ENCODE results near the gene FAM170A. TPM values are rescaled to one million over a fixed set of nuclear protein-coding genes. Genes with fewer than 3 reads are reported as not detected.

Gene FAM170A
- not detected for polyA plus RNA-seq

GRCh38 chr5:119629339-119629738 is at the start of gene FAM170A:
Gene FAM170A, plus strand, starts transcription at chr5:119629558. Its CDS starts 211 bp downstream, at chr5:119629769.
- no peak within 1 kb of the TSS for H3K27ac Mint-ChIP-seq

GRCh38 chr5:119582987-119583386 is 46.4 kb upstream of the FAM170A start:
- peaks cover 0 to 4% (median 0%) of the 10 kb centered on the region in 3 donors for H3K36me3 Mint-ChIP-seq
- H3K4me1 Mint-ChIP-seq, result no peaks in the 10 kb centered on the region
- peaks cover 0 to 2% (median 0%) of the 10 kb centered on the region in 3 donors for H3K27me3 Mint-ChIP-seq (ENCODE audit: low read depth in 3 of 3)
- H3K27ac Mint-ChIP-seq, result no peak overlapping the region
- H3K4me3 Mint-ChIP-seq, result no peak overlapping the region
- no peak for DNase-seq
- peaks cover 0 to 2% (median 0%) of the 10 kb centered on the region in 6 donors for H3K9me3 Mint-ChIP-seq

More at GRCh38 chr5:119629339-119629738, at the start of gene FAM170A:
- Mint-ChIP-seq H3K4me1 (no peaks in the 10 kb centered on the region), H3K27me3 (ENCODE audit: low read depth in 3 of 3) (peaks cover 0 to 5% (median 3%) of the 10 kb centered on the region in 3 donors), H3K4me3 (no peak within 1 kb of the TSS), H3K9me3 (peaks cover 0 to 5% (median 0%) of the 10 kb centered on the region in 6 donors), H3K36me3 (no peaks in the 10 kb centered on the region)
- no peak for DNase-seq

DNA sequence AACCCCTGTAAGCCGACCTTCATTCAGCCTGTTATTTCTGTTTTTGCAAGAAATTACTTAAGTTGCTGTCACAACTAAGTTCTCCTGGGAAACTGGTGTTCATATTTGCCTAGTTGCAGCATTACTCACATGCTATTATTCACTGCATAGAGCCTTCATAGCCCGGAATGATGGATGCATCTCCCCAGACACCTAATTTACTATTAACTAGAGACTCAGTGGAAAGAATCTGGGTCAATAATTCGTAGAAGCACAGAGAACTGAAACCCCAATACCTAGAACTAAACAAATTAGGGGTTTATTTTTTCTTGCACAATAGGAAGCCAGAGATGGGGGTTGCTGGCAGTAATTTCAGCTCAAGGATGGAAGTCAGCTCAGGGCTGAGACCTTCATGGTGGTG is 45.7 kb upstream of the FAM170A start:
- Mint-ChIP-seq H3K4me3 (no peak overlapping the region), H3K27me3 (ENCODE audit: low read depth in 3 of 3) (peaks cover 0 to 2% (median 0%) of the 10 kb centered on the region in 3 donors), H3K9me3 (peaks cover 0 to 3% (median 0%) of the 10 kb centered on the region in 6 donors), H3K36me3 (peaks cover 0 to 4% (median 0%) of the 10 kb centered on the region in 3 donors), H3K4me1 (no peaks in the 10 kb centered on the region), H3K27ac (no peak overlapping the region)
- no peak for DNase-seq

- H3K27me3 Mint-ChIP-seq (ENCODE audit: low read depth in 3 of 3), result peaks cover 0 to 4% (median 3%) of the 10 kb centered on the region in 3 donors
- H3K9me3 Mint-ChIP-seq, result peaks cover 4 to 11% (median 7%) of the 10 kb centered on the region in 6 donors
- no peaks in the 10 kb centered on the region for H3K36me3 Mint-ChIP-seq
- no peaks in the 10 kb centered on the region for H3K4me1 Mint-ChIP-seq
- no peak overlapping the region for H3K4me3 Mint-ChIP-seq
- DNase-seq, result no peak
- no peak overlapping the region for H3K27ac Mint-ChIP-seq
Measured at GRCh38 chr5:119596046-119596445, 33.3 kb upstream of the FAM170A start.

DNA sequence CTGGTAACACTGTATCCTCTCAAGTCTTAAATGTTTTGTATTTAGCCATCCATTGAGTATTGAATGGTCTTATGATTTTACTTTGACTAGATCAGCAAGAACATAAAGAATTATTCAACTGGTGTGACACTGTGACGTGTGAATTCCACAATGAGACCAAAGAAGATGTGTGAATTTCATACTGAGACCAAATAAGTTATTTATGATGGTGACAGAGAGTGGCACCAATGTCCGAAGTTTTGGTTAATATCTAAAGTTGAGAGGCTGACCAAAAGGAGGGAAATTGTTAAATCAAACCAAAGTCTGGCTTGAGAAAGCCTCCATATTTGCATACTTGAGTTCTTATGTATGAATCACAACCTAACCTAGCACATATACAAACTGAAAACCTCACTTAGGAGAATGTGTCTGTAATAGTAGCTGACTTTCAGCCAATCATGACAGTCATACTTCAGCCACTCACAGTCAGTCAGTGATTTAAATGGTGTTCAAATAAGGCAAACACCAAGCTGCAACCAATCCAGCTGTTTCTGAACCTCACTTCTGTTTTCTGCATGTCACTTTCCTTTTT is 31.5 kb upstream of the FAM170A start:
- H3K4me3 Mint-ChIP-seq, result no peak overlapping the region
- H3K9me3 Mint-ChIP-seq, result peaks cover 4 to 20% (median 10%) of the 10 kb centered on the region in 6 donors
- H3K4me1 Mint-ChIP-seq, result no peaks in the 10 kb centered on the region
- H3K27me3 Mint-ChIP-seq (ENCODE audit: low read depth in 3 of 3), result peaks cover 0 to 2% (median 1%) of the 10 kb centered on the region in 3 donors
- no peak for DNase-seq
- H3K36me3 Mint-ChIP-seq, result no peaks in the 10 kb centered on the region
- H3K27ac Mint-ChIP-seq, result no peak overlapping the region

- no peak overlapping the region for H3K4me3 Mint-ChIP-seq
- peaks cover 0 to 2% (median 2%) of the 10 kb centered on the region in 3 donors for H3K27me3 Mint-ChIP-seq (ENCODE audit: low read depth in 3 of 3)
- H3K36me3 Mint-ChIP-seq, result no peaks in the 10 kb centered on the region
- DNase-seq, result no peak
- H3K27ac Mint-ChIP-seq, result no peak overlapping the region
- peaks cover 0 to 4% (median 0%) of the 10 kb centered on the region in 6 donors for H3K9me3 Mint-ChIP-seq
- H3K4me1 Mint-ChIP-seq, result no peaks in the 10 kb centered on the region
Measured at GRCh38 chr5:119613937-119614336, 15.4 kb upstream of the FAM170A start.

DNA sequence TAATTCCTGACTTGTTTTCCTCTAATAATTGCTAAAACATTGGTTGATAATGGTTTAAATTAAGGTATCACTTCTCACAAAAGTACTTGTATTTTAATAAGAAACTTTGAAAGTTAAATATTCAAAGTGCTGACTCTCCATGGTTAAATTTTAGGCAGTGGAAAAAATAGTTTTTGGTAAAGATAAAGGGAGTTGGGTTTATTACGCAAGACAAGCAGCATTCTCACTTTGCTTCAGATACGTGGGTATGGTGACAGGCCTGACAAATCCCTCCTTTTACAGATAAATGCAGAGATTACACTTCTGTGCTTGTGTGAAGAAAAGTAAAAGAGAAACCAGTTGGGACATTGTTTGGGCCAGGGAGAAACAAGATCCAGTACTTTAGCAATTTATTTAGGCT is 14.5 kb upstream of the FAM170A start:
- peak overlapping the region in 1 of 6 donors; percentile 22 for H3K27ac Mint-ChIP-seq
- DNase-seq, result no peak
- H3K4me3 Mint-ChIP-seq, result no peak overlapping the region
- H3K4me1 Mint-ChIP-seq, result no peaks in the 10 kb centered on the region
- H3K36me3 Mint-ChIP-seq, result no peaks in the 10 kb centered on the region
- peaks cover 0 to 2% (median 2%) of the 10 kb centered on the region in 3 donors for H3K27me3 Mint-ChIP-seq (ENCODE audit: low read depth in 3 of 3)
- H3K9me3 Mint-ChIP-seq, result peaks cover 0 to 4% (median 0%) of the 10 kb centered on the region in 6 donors

DNA sequence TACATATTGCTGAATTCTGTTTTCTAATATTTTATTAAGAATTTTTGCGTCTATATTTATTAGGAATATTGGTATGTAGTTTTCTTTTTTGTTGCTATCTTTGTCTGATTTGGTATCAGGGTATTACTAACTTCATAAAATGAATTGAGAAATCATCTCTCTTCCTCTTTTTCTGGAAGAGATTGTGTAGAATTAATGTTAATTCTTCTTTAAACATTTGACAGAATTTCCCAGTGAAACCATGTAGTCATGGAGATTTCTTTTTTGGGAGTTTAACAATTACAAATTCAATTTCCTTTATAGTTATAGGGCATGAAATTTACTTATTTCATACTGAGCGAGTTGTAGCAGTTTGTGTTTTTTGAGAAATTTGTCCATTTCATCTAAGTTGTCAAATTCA is 3.3 kb upstream of the FAM170A start:
- DNase-seq, result no peak
- H3K4me3 Mint-ChIP-seq, result no peak overlapping the region
- H3K27ac Mint-ChIP-seq, result no peak overlapping the region
- H3K9me3 Mint-ChIP-seq, result peaks cover 0 to 5% (median 2%) of the 10 kb centered on the region in 6 donors
- no peaks in the 10 kb centered on the region for H3K4me1 Mint-ChIP-seq
- H3K36me3 Mint-ChIP-seq, result no peaks in the 10 kb centered on the region
- H3K27me3 Mint-ChIP-seq (ENCODE audit: low read depth in 3 of 3), result peaks cover 0 to 6% (median 3%) of the 10 kb centered on the region in 3 donors

DNA sequence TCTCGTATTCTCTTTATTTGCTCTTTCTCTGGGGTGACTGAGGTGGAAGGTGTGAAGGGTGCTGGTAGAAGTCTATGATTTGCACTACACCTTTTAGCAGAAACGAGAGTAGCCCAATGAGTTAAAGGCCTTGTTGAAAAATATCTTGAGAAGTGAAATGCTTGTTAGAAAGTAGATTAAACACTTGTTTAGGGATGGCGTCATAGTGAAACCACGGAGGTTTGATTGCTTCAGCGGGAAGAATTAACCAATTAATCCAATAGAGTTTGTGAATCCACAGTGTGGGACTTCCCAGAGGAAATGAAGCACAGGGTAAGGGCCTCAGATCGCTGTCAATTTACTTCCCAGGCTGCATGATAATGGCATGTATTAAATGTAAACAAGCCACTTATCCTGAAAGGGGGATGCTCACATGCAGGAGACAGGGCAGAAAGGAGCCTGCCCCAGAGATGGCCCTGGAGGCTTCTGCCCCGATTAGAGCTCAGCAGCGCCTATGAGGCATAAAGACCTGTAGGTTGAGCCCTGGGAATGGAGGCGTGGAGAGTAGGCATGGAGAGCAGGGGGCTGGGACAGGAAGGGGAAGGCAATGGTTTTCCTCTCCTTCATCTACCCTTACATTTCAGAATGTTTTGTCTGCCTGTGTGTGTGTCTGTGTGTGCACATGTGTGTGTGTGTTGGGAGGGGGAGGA is 1.5 kb downstream of the FAM170A start:
- Mint-ChIP-seq H3K27me3 (ENCODE audit: low read depth in 3 of 3) (peaks cover 2 to 6% (median 3%) of the 10 kb centered on the region in 3 donors), H3K27ac (no peak overlapping the region), H3K4me3 (no peak overlapping the region), H3K9me3 (peaks cover 0 to 5% (median 0%) of the 10 kb centered on the region in 6 donors), H3K36me3 (no peaks in the 10 kb centered on the region), H3K4me1 (no peaks in the 10 kb centered on the region)
- DNase-seq, result no peak

GRCh38 chr5:119631660-119632059 is 2.3 kb downstream of the FAM170A start:
- H3K4me3 Mint-ChIP-seq, result no peak overlapping the region
- no peak for DNase-seq
- H3K27ac Mint-ChIP-seq, result no peak overlapping the region
- peaks cover 0 to 5% (median 0%) of the 10 kb centered on the region in 6 donors for H3K9me3 Mint-ChIP-seq
- H3K4me1 Mint-ChIP-seq, result no peaks in the 10 kb centered on the region
- H3K27me3 Mint-ChIP-seq (ENCODE audit: low read depth in 3 of 3), result peaks cover 2 to 6% (median 3%) of the 10 kb centered on the region in 3 donors
- no peaks in the 10 kb centered on the region for H3K36me3 Mint-ChIP-seq

- Mint-ChIP-seq H3K27me3 (ENCODE audit: low read depth in 3 of 3) (peaks cover 1 to 5% (median 3%) of the 10 kb centered on the region in 3 donors), H3K4me1 (no peaks in the 10 kb centered on the region), H3K4me3 (no peak overlapping the region), H3K27ac (no peak overlapping the region), H3K36me3 (no peaks in the 10 kb centered on the region), H3K9me3 (peaks cover 0 to 7% (median 2%) of the 10 kb centered on the region in 6 donors)
- no peak for DNase-seq
Measured at GRCh38 chr5:119651486-119651885, 22.1 kb downstream of the FAM170A start.

DNA sequence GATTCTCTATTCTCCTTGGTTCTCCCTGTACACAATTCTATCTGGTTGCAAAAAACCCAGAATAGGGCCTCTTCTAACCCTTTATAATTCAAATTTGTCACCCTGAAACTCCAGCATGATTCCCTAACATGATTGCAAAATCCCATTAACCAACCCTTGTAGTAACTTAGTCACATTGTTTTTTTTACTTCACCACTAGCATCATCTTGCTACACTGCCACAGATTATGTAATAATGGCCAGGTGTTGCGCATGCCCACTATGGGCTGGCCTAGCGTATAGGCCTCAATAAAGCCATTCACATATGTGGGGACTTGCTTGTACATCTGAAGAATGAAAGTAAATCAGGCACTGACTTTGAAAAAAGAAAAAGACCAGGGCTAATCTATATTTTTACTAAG is 25.7 kb downstream of the FAM170A start:
- no peak overlapping the region for H3K4me3 Mint-ChIP-seq
- H3K4me1 Mint-ChIP-seq, result no peaks in the 10 kb centered on the region
- H3K36me3 Mint-ChIP-seq, result no peaks in the 10 kb centered on the region
- peaks cover 0 to 8% (median 2%) of the 10 kb centered on the region in 6 donors for H3K9me3 Mint-ChIP-seq
- H3K27me3 Mint-ChIP-seq (ENCODE audit: low read depth in 3 of 3), result peaks cover 1 to 2% (median 1%) of the 10 kb centered on the region in 3 donors
- H3K27ac Mint-ChIP-seq, result no peak overlapping the region
- DNase-seq, result no peak

- H3K4me3 Mint-ChIP-seq, result no peak overlapping the region
- H3K36me3 Mint-ChIP-seq, result no peaks in the 10 kb centered on the region
- DNase-seq, result no peak
- peaks cover 0 to 5% (median 1%) of the 10 kb centered on the region in 6 donors for H3K9me3 Mint-ChIP-seq
- H3K27ac Mint-ChIP-seq, result no peak overlapping the region
- H3K4me1 Mint-ChIP-seq, result no peaks in the 10 kb centered on the region
- peaks cover 0 to 1% (median 0%) of the 10 kb centered on the region in 3 donors for H3K27me3 Mint-ChIP-seq (ENCODE audit: low read depth in 3 of 3)
Measured at GRCh38 chr5:119656023-119656422, 26.7 kb downstream of the FAM170A start.

DNA sequence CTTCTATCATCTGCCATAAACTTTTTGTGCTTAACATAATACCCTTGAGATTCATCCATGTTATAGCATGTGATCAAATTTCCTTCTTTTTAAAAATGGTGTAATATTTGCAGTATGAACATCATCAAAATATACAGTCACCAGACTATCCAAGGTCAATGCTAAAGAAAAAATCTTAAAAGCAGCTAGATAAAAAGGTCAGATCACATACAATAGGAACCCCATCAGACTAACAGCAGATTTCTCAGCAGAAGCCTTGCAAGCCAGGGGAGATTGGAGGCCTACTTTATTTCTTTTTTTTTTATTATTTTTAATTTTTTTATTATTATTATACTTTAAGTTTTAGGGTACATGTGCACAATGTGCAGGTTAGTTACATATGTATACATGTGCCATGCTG is 37.2 kb downstream of the FAM170A start:
- peaks cover 5 to 32% (median 13%) of the 10 kb centered on the region in 6 donors for H3K9me3 Mint-ChIP-seq
- no peak for DNase-seq
- no peaks in the 10 kb centered on the region for H3K4me1 Mint-ChIP-seq
- peaks cover 0 to 2% (median 0%) of the 10 kb centered on the region in 3 donors for H3K27me3 Mint-ChIP-seq (ENCODE audit: low read depth in 3 of 3)
- peaks cover 0 to 3% (median 0%) of the 10 kb centered on the region in 3 donors for H3K36me3 Mint-ChIP-seq
- no peak overlapping the region for H3K27ac Mint-ChIP-seq
- no peak overlapping the region for H3K4me3 Mint-ChIP-seq
